Peyer's patch (tissue), 4 donors: Measurements from ENCODE around the gene C3orf52. TPM values are rescaled to one million over a fixed set of nuclear protein-coding genes. Genes with fewer than 3 reads are reported as not detected.

ENCODE experiments used
- DNase-seq, 3 donors: peaks; one replicate each; pipeline ENCODE4 v3.0.0-alpha.2; 2017 to 2019
- H3K27ac ChIP-seq, 4 donors: fragments of 200-600 bp; sonication (generic); one replicate each; pipeline ENCODE4 v1.5.1; 2016 to 2019
- H3K27me3 ChIP-seq, 2 donors: fragments of 200-600 bp; sonication (generic); one replicate each; pipeline ENCODE4 v1.5.1; 2019
- H3K36me3 ChIP-seq, 3 donors: fragments of 200-600 bp; sonication (generic); one replicate each; pipeline ENCODE4 v1.5.1; 2016 to 2019
- H3K4me1 ChIP-seq, 4 donors: fragments of 200-600 bp; sonication (generic); one replicate each; pipeline ENCODE4 v1.5.1; 2016 to 2019
- H3K4me3 ChIP-seq, 4 donors: fragments of 200-600 bp; sonication (generic); 1 replicate in 3 of 4; 2 replicates in 1 of 4; pipeline ENCODE4 v1.5.1; 2016 to 2019; ENCODE audit warnings: mild to moderate bottlenecking in 1 of 4
- H3K9me3 ChIP-seq, 4 donors: fragments of 200-600 bp; sonication (generic); one replicate each; pipeline ENCODE4 v1.5.1; 2016 to 2019; ENCODE audit warnings: mild to moderate bottlenecking in 1 of 4
- CTCF ChIP-seq, 6 experiments: fragments of 450-650 bp in 4 of 6; fragments of 200-600 bp in 2 of 6; sonication (generic) in 1 of 6; IDR thresholded peaks; one replicate each; pipeline ENCODE4 v1.5.1; 2017 to 2019; ENCODE audit warnings: antibody characterized with exemption in 6 of 6, mild to moderate bottlenecking in 3 of 6, moderate library complexity in 1 of 6
- POLR2A ChIP-seq, 2 donors: fragments of 450-650 bp; IDR thresholded peaks; one replicate each; pipeline ENCODE4 v1.5.1; 2017; ENCODE audit warnings: antibody characterized with exemption in 2 of 2, mild to moderate bottlenecking in 2 of 2, moderate library complexity in 2 of 2
- total RNA-seq, 4 donors: library from RNA; depleted of rRNA; stranded (reverse); fragments of >200 nt; gene quantifications; one replicate each; pipeline ENCODE4 v1.1.0, GENCODE V29; 2016

C3orf52 gene
- total RNA-seq, 4 donors from 2014 or later: 13.2 to 31.0 (median 25.9) TPM

GRCh38 chr3:112088944-112089343, 2.8 kb downstream of the C3orf52 start:
- DNase-seq: no peak
- no peak for TF ChIP-seq POLR2A (IDR thresholded peaks at IDR 0.05)
- Histone ChIP-seq H3K9me3 (no peaks in the 10 kb centered on the region), H3K27ac (no peak overlapping the region), H3K36me3 (no peaks in the 10 kb centered on the region), H3K27me3 (no peaks in the 10 kb centered on the region), H3K4me3 (no peak overlapping the region), H3K4me1 (peaks cover 0 to 32% (median 2%) of the 10 kb centered on the region in 4 donors)

- H3K4me1 ChIP-seq: peaks cover 0 to 32% (median 2%) of the 10 kb centered on the region in 4 donors
- no peaks in the 10 kb centered on the region for H3K9me3 ChIP-seq
- H3K27ac ChIP-seq: peak overlapping the region in 3 of 4 donors; percentile 23 to 72 (median 35)
- no peaks in the 10 kb centered on the region for H3K27me3 ChIP-seq
- H3K4me3 ChIP-seq: no peak overlapping the region
- H3K36me3 ChIP-seq: no peaks in the 10 kb centered on the region
- DNase-seq: no peak
- TF ChIP-seq CTCF (IDR thresholded peaks at IDR 0.05) (no peak), POLR2A (IDR thresholded peaks at IDR 0.05) (no peak)
These were observed 4.0 kb downstream of the C3orf52 start for GRCh38 chr3:112089956-112090886.

GRCh38 chr3:112090887-112091586, 4.8 kb downstream of the C3orf52 start:
- TF ChIP-seq POLR2A (IDR thresholded peaks at IDR 0.05) (no peak), CTCF (IDR thresholded peaks at IDR 0.05) (no peak)
- H3K27ac ChIP-seq: peak overlapping the region in 3 of 4 donors; percentile 23 to 72 (median 35)
- H3K4me3 ChIP-seq: no peak overlapping the region
- no peaks in the 10 kb centered on the region for H3K27me3 ChIP-seq
- no peaks in the 10 kb centered on the region for H3K9me3 ChIP-seq
- H3K36me3 ChIP-seq: no peaks in the 10 kb centered on the region
- peaks cover 0 to 25% (median 2%) of the 10 kb centered on the region in 4 donors for H3K4me1 ChIP-seq
- DNase-seq: no peak

- Histone ChIP-seq H3K4me1 (peaks cover 0 to 20% (median 2%) of the 10 kb centered on the region in 4 donors), H3K27ac (peak overlapping the region in 1 of 4 donors; percentile 44), H3K36me3 (no peaks in the 10 kb centered on the region), H3K9me3 (no peaks in the 10 kb centered on the region), H3K4me3 (no peak overlapping the region), H3K27me3 (no peaks in the 10 kb centered on the region)
- no peak for TF ChIP-seq POLR2A (IDR thresholded peaks at IDR 0.05)
- no peak for TF ChIP-seq CTCF (IDR thresholded peaks at IDR 0.05)
- DNase-seq: no peak
These were observed 6.4 kb downstream of the C3orf52 start for GRCh38 chr3:112092496-112093179.

GRCh38 chr3:112093180-112093522, 7.0 kb downstream of the C3orf52 start:
- TF ChIP-seq CTCF (IDR thresholded peaks at IDR 0.05): no peak
- no peak for TF ChIP-seq POLR2A (IDR thresholded peaks at IDR 0.05)
- Histone ChIP-seq H3K27me3 (no peaks in the 10 kb centered on the region), H3K27ac (peak overlapping the region in 1 of 4 donors; percentile 44), H3K4me3 (no peak overlapping the region), H3K36me3 (no peaks in the 10 kb centered on the region), H3K9me3 (no peaks in the 10 kb centered on the region), H3K4me1 (peaks cover 0 to 20% (median 2%) of the 10 kb centered on the region in 4 donors)
- no peak for DNase-seq
